CD14-positive monocyte (primary cell): ENCODE data around the gene SYNE1. TPM values are rescaled to one million over a fixed set of nuclear protein-coding genes. Genes with fewer than 3 reads are reported as not detected.
A peak's percentile ranks its signal among the peaks of the same experiment; 100 is the strongest.

Source experiments
- DNase-seq, 3 donors: peaks; one replicate each; pipeline ENCODE4 v3.0.0-alpha.2; 2011 to 2022
- H2AFZ ChIP-seq: 2 replicates; pipeline ENCODE4 v1.6.0; 2012; ENCODE audit warnings: mild to moderate bottlenecking, low read depth, low read length, inconsistent platforms; ENCODE audit not compliant: insufficient read depth, poor library complexity, severe bottlenecking
- H3K27ac ChIP-seq, 2 donors: 1 replicate in 1 of 2; 2 replicates in 1 of 2; pipeline ENCODE4 v1.5.1; 2012 to 2013; ENCODE audit warnings: low read length in 2 of 2, control low read depth in 1 of 2, inconsistent platforms in 1 of 2, low read depth in 1 of 2, mild to moderate bottlenecking in 1 of 2
- H3K27me3 ChIP-seq, 2 donors: one replicate each; pipeline versions ENCODE4 v1.6.0 to v1.6.1; 2011 to 2013; ENCODE audit warnings: low read length in 2 of 2; ENCODE audit not compliant: control insufficient read depth in 2 of 2, insufficient read depth in 2 of 2
- H3K36me3 ChIP-seq, 2 donors: replicated peaks in 1 of 2; 1 replicate in 1 of 2; 2 replicates in 1 of 2; pipeline versions ENCODE4 v1.5.1 to v1.6.1; 2012 to 2013; ENCODE audit warnings: low read length in 2 of 2, control low read depth in 1 of 2, inconsistent platforms in 1 of 2, mild to moderate bottlenecking in 1 of 2; ENCODE audit not compliant: insufficient read depth in 2 of 2, control insufficient read depth in 1 of 2
- H3K4me1 ChIP-seq, 2 donors: 1 replicate in 1 of 2; 2 replicates in 1 of 2; pipeline versions ENCODE4 v1.5.1 to v1.6.1; 2012 to 2013; ENCODE audit warnings: low read length in 2 of 2, control low read depth in 1 of 2, inconsistent platforms in 1 of 2, mild to moderate bottlenecking in 1 of 2, moderate library complexity in 1 of 2; ENCODE audit not compliant: insufficient read depth in 2 of 2, control insufficient read depth in 1 of 2
- H3K4me2 ChIP-seq: replicated peaks from 2 replicates; pipeline ENCODE3; 2012; ENCODE audit warnings: low read length, moderate library complexity, mild to moderate bottlenecking; ENCODE audit not compliant: poor library complexity, severe bottlenecking; ENCODE audit errors: extremely low read depth
- H3K4me3 ChIP-seq, 3 experiments: fragments of 200-600 bp in 1 of 3; sonication (generic) in 1 of 3; replicated peaks in 1 of 3; 1 replicate in 2 of 3; 2 replicates in 1 of 3; pipeline ENCODE4 v1.5.1; 2011 to 2013; ENCODE audit warnings: low read length in 3 of 3, mild to moderate bottlenecking in 3 of 3, control low read depth in 2 of 3, low read depth in 2 of 3, inconsistent platforms in 1 of 3, moderate library complexity in 1 of 3
- H3K79me2 ChIP-seq: 2 replicates; pipeline ENCODE4 v1.6.0; 2012; ENCODE audit warnings: mild to moderate bottlenecking, control low read depth, inconsistent platforms, low read length, moderate library complexity; ENCODE audit not compliant: insufficient read depth
- H3K9ac ChIP-seq: 2 replicates; pipeline ENCODE4 v1.6.0; 2017; ENCODE audit warnings: low read length, mild to moderate bottlenecking; ENCODE audit not compliant: insufficient read depth, poor library complexity, severe bottlenecking
- H3K9me3 ChIP-seq, 2 donors: replicated peaks in 1 of 2; 1 replicate in 1 of 2; 2 replicates in 1 of 2; pipeline versions ENCODE4 v1.5.1 to v1.6.1; 2012 to 2013; ENCODE audit warnings: low read length in 2 of 2, control low read depth in 1 of 2; ENCODE audit not compliant: control insufficient read depth in 1 of 2, insufficient read depth in 1 of 2
- H4K20me1 ChIP-seq: 2 replicates; pipeline ENCODE4 v1.6.0; 2012; ENCODE audit warnings: mild to moderate bottlenecking, low read length, control low read depth, moderate library complexity; ENCODE audit not compliant: insufficient read depth
- H3K27ac Mint-ChIP-seq, 7 donors: one replicate each; pipeline ENCODE4 v1.8.0; 2020; ENCODE audit warnings: mild to moderate bottlenecking in 7 of 7, mixed read lengths in 7 of 7, moderate library complexity in 6 of 7, inconsistent platforms in 2 of 7
- H3K27me3 Mint-ChIP-seq, 3 donors: one replicate each; pipeline ENCODE4 v1.8.0; 2021 to 2022; ENCODE audit warnings: low read depth in 3 of 3, mild to moderate bottlenecking in 3 of 3, mixed read lengths in 3 of 3, moderate library complexity in 3 of 3, inconsistent platforms in 1 of 3
- H3K36me3 Mint-ChIP-seq, 2 donors: one replicate each; pipeline ENCODE4 v1.8.0; 2020; ENCODE audit warnings: mixed read lengths in 2 of 2, inconsistent platforms in 1 of 2, mild to moderate bottlenecking in 1 of 2
- H3K4me1 Mint-ChIP-seq: one replicate; pipeline ENCODE4 v1.8.0; 2020; ENCODE audit warnings: mild to moderate bottlenecking, mixed read lengths
- H3K4me3 Mint-ChIP-seq, 2 donors: one replicate each; pipeline ENCODE4 v1.8.0; 2020; ENCODE audit warnings: mild to moderate bottlenecking in 2 of 2, mixed read lengths in 2 of 2, moderate library complexity in 1 of 2
- H3K9me3 Mint-ChIP-seq, 7 donors: one replicate each; pipeline ENCODE4 v1.8.0; 2020 to 2022; ENCODE audit warnings: mixed read lengths in 7 of 7, mild to moderate bottlenecking in 6 of 7, moderate library complexity in 6 of 7, inconsistent platforms in 2 of 7
- WGBS: methylation state at CpG from one replicate; pipeline ENCODE4 v1.1.5; 2013; ENCODE audit warnings: missing lambda C conversion rate; ENCODE audit not compliant: insufficient coverage; 5-methylcytosine and 5-hydroxymethylcytosine counted together
- intact Hi-C, 2 donors: fragments of 100-400 bp; cut with micrococcal nuclease; formaldehyde crosslinking; loops; one replicate each; pipeline versions ENCODE4 v1.15.0 to v1.15.1; 2023
- polyA plus RNA-seq, 3 donors: library from polyadenylated mRNA; depleted of rRNA in 1 of 3; unstranded in 2 of 3; stranded (reverse) in 1 of 3; fragments of 300-500 nt in 2 of 3; fragments of >200 nt in 1 of 3; fragmentation: Illumina TruSeq in 2 of 3; gene quantifications; 1 replicate in 2 of 3; 2 replicates in 1 of 3; pipeline ENCODE4 v1.2.3, GENCODE V29; 2012 to 2021
- TF ChIP-seq, protein P1 (sequence below): fragments of 200-600 bp; IDR thresholded peaks from one replicate; pipeline ENCODE4 v1.8.0; 2022; ENCODE audit warnings: antibody characterized with exemption, mild to moderate bottlenecking

The SYNE1 gene
- polyA plus RNA-seq, 3 donors: 3.7 to 24.5 (median 8.1) TPM

DNA sequence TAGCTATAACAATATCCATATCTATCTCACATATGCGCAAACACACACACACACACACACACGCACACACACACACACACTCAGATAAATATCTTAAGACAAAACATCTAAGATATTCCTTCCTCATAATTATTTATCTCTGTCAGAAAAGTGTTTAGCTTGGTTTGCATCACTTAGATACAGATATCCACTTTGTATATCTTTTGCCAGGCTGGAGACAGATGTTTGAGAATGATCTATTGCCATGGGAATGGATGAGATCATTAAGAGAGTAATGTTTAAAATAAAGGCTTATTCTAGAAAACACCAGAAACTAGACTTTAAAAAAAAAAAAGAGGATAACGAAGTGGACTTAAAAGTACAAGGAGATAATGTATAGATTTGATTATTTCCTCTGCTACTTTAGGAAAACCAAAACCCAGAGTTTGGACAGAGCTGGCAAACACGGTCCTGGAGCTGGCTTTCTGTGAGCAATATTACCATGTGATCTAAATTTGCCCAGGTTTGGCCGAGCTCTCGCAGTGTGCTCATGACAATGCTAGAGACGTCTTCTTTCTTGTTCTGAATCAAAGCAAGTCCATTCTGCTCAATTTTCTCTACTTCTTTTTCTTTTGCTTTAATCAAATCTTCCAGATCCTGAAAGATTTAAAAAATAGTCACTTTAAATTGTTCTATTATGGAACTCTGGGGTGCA is 411.8 kb downstream of the SYNE1 start:
- Histone ChIP-seq H3K79me2 (no peaks in the 10 kb centered on the region), H3K36me3 (peaks cover 57 to 72% of the 10 kb centered on the region in 2 donors), H3K4me1 (no peaks in the 10 kb centered on the region), H3K9me3 (peaks cover 13 to 27% of the 10 kb centered on the region in 2 donors), H4K20me1 (no peaks in the 10 kb centered on the region), H3K27ac (no peak overlapping the region), H3K9ac (no peak overlapping the region), H2AFZ (no peak overlapping the region), H3K4me2 (no peak overlapping the region), H3K27me3 (no peaks in the 10 kb centered on the region), H3K4me3 (no peak overlapping the region)
- no peaks in the 10 kb centered on the region for H3K4me1 Mint-ChIP-seq
- TF ChIP-seq, protein P1, sequence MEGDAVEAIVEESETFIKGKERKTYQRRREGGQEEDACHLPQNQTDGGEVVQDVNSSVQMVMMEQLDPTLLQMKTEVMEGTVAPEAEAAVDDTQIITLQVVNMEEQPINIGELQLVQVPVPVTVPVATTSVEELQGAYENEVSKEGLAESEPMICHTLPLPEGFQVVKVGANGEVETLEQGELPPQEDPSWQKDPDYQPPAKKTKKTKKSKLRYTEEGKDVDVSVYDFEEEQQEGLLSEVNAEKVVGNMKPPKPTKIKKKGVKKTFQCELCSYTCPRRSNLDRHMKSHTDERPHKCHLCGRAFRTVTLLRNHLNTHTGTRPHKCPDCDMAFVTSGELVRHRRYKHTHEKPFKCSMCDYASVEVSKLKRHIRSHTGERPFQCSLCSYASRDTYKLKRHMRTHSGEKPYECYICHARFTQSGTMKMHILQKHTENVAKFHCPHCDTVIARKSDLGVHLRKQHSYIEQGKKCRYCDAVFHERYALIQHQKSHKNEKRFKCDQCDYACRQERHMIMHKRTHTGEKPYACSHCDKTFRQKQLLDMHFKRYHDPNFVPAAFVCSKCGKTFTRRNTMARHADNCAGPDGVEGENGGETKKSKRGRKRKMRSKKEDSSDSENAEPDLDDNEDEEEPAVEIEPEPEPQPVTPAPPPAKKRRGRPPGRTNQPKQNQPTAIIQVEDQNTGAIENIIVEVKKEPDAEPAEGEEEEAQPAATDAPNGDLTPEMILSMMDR: no peak
- H3K27me3 Mint-ChIP-seq: no peaks in the 10 kb centered on the region
- no peak overlapping the region for H3K27ac Mint-ChIP-seq
- intact Hi-C loops: no loop called here
- no peak for DNase-seq
- peaks cover 51 to 61% of the 10 kb centered on the region in 2 donors for H3K36me3 Mint-ChIP-seq
- no peak overlapping the region for H3K4me3 Mint-ChIP-seq
- peaks cover 13 to 22% (median 18%) of the 10 kb centered on the region in 7 donors for H3K9me3 Mint-ChIP-seq
- 96% methylated on average over 4 of the region's 7 CpGs for WGBS

DNA sequence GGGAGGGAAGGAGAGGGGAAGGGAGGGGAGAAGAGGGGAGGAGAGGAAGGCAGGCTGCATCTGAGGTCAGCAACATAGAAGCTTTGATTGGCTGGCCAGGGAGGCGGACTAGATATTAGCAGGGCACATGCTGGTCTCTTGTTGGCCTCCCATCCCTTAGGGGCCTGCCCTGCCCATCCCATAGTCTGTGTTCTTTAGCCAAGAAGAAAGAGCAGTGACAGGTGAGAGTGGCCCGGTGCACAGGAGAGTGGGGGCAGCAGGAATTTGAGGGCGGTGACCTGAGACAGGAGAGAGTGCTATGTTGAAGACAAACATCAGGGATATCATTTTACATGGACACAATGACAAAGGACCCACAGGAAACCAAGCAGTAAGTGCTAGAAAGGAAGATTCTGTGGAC is 413.5 kb downstream of the SYNE1 start:
- Histone ChIP-seq H3K36me3 (peaks cover 57 to 78% of the 10 kb centered on the region in 2 donors), H3K9ac (no peak overlapping the region), H4K20me1 (no peaks in the 10 kb centered on the region), H3K4me3 (no peak overlapping the region), H3K4me2 (no peak overlapping the region), H3K27ac (no peak overlapping the region), H3K27me3 (no peaks in the 10 kb centered on the region), H3K4me1 (no peaks in the 10 kb centered on the region), H2AFZ (no peak overlapping the region), H3K9me3 (peaks cover 13 to 27% of the 10 kb centered on the region in 2 donors), H3K79me2 (no peaks in the 10 kb centered on the region)
- intact Hi-C loops: no loop called here
- TF ChIP-seq, protein P1: no peak
- no peaks in the 10 kb centered on the region for H3K27me3 Mint-ChIP-seq
- no peaks in the 10 kb centered on the region for H3K4me1 Mint-ChIP-seq
- H3K9me3 Mint-ChIP-seq: peaks cover 13 to 22% (median 18%) of the 10 kb centered on the region in 7 donors
- DNase-seq: no peak
- peaks cover 62 to 70% of the 10 kb centered on the region in 2 donors for H3K36me3 Mint-ChIP-seq
- peak overlapping the region in 1 of 7 donors; percentile 36 for H3K27ac Mint-ChIP-seq
- WGBS: 100% methylated on average over 3 of the region's 3 CpGs
- no peak overlapping the region for H3K4me3 Mint-ChIP-seq
